Fibroblast of lung (primary cell): ENCODE measurements around the gene RAB42. TPM values are rescaled to one million over a fixed set of nuclear protein-coding genes. Genes with fewer than 3 reads are reported as not detected.

Experiments
- DNase-seq, 2 donors: peaks; one replicate each; pipeline versions ENCODE4 v3.0.0 to v3.0.0-alpha.2; 2010; ENCODE audit warnings: low read depth in 2 of 2
- H2AFZ ChIP-seq: 2 replicates; pipeline ENCODE4 v1.5.1; 2012; ENCODE audit warnings: low read length, control low read depth, inconsistent platforms
- H3K27ac ChIP-seq: 2 replicates; pipeline ENCODE4 v1.5.1; 2011; ENCODE audit warnings: low read length, control low read depth; ENCODE audit not compliant: insufficient read depth
- H3K27me3 ChIP-seq: 2 replicates; pipeline ENCODE4 v1.5.1; 2011; ENCODE audit warnings: mild to moderate bottlenecking, low read length; ENCODE audit not compliant: control insufficient read depth, insufficient read depth
- H3K36me3 ChIP-seq: 2 replicates; pipeline ENCODE4 v1.5.1; 2011; ENCODE audit warnings: low read length; ENCODE audit not compliant: control insufficient read depth, insufficient read depth
- H3K4me1 ChIP-seq: 2 replicates; pipeline ENCODE4 v1.5.1; 2011; ENCODE audit warnings: low read length; ENCODE audit not compliant: control insufficient read depth, insufficient read depth; ENCODE audit errors: extremely low read depth
- H3K4me2 ChIP-seq: 2 replicates; pipeline ENCODE4 v1.5.1; 2011; ENCODE audit warnings: low read length, control low read depth; ENCODE audit not compliant: insufficient read depth; ENCODE audit errors: extremely low read depth
- H3K4me3 ChIP-seq, 4 experiments: fragments of 200-600 bp in 1 of 4; sonication (generic) in 1 of 4; replicated peaks in 1 of 4; 2 replicates each; pipeline ENCODE4 v1.5.1; 2011 to 2016; ENCODE audit warnings: low read length in 4 of 4, low read depth in 3 of 4, mild to moderate bottlenecking in 3 of 4, control low read depth in 2 of 4, inconsistent platforms in 1 of 4, mixed read lengths in 1 of 4; ENCODE audit not compliant: insufficient read depth in 1 of 4; ENCODE audit errors: control extremely low read depth in 1 of 4
- H3K79me2 ChIP-seq: 2 replicates; pipeline ENCODE4 v1.5.1; 2012; ENCODE audit warnings: mild to moderate bottlenecking, low read length, inconsistent platforms; ENCODE audit not compliant: control insufficient read depth, insufficient read depth
- H3K9ac ChIP-seq: 2 replicates; pipeline ENCODE4 v1.5.1; 2011; ENCODE audit warnings: mild to moderate bottlenecking, low read length, control low read depth; ENCODE audit not compliant: insufficient read depth
- H3K9me3 ChIP-seq: 2 replicates; pipeline ENCODE4 v1.5.1; 2012; ENCODE audit warnings: low read depth, low read length; ENCODE audit not compliant: control insufficient read depth, insufficient read depth
- H4K20me1 ChIP-seq: 2 replicates; pipeline ENCODE4 v1.5.1; 2011; ENCODE audit warnings: low read length; ENCODE audit not compliant: control insufficient read depth, insufficient read depth; ENCODE audit errors: extremely low read depth
- CTCF ChIP-seq, 2 donors: IDR thresholded peaks in 1 of 2; conservative IDR thresholded peaks in 1 of 2; 1 replicate in 1 of 2; 2 replicates in 1 of 2; pipeline ENCODE4 v1.5.1; 2011 to 2012; ENCODE audit warnings: low read length in 2 of 2, control low read depth in 1 of 2, inconsistent platforms in 1 of 2, low read depth in 1 of 2, mild to moderate bottlenecking in 1 of 2
- EZH2 ChIP-seq: IDR thresholded peaks from 2 replicates; pipeline ENCODE4 v1.5.1; 2012; ENCODE audit warnings: low read length, control low read depth, mild to moderate bottlenecking; ENCODE audit errors: missing control alignments
- polyA plus RNA-seq, 2 donors: library from polyadenylated mRNA; depleted of rRNA in 1 of 2; stranded (reverse) in 1 of 2; unstranded in 1 of 2; fragments of >200 nt; gene quantifications; 2 replicates each; pipeline ENCODE4 v1.2.1, GENCODE V29; 2011 to 2012; ENCODE audit warnings: missing spikeins in 1 of 2
- total RNA-seq: library from RNA; depleted of rRNA; stranded (reverse); fragments of >200 nt; gene quantifications from 2 replicates; pipeline ENCODE4 v1.2.1, GENCODE V29; 2014

Gene RAB42
- total and polyA plus RNA-seq, 2 donors (not counting 1 experiment from before 2014, with no cell fraction given) = 3.4 to 5.8 TPM

- DNase-seq = peak; percentile 67 to 85
- peaks cover 7% of the 10 kb centered on the region for H3K36me3 ChIP-seq
- H3K4me1 ChIP-seq = peaks cover 7% of the 10 kb centered on the region
- TF ChIP-seq CTCF (conservative IDR thresholded peaks at IDR 0.05 in 1 of 2, IDR thresholded peaks at IDR 0.05 in 1 of 2; ENCODE audit: low read depth in 1 of 2, low read length in 2 of 2) = peak; percentile 72 to 85
- no peak for TF ChIP-seq EZH2
- H3K79me2 ChIP-seq = no peaks in the 10 kb centered on the region
- H3K27me3 ChIP-seq = no peaks in the 10 kb centered on the region
- H3K27ac ChIP-seq = peak overlapping the region; percentile 24
- no peaks in the 10 kb centered on the region for H3K9me3 ChIP-seq
- H3K4me3 ChIP-seq = no peak overlapping the region
- H3K4me2 ChIP-seq = no peak overlapping the region
- no peak overlapping the region for H3K9ac ChIP-seq
- no peak overlapping the region for H2AFZ ChIP-seq
- H4K20me1 ChIP-seq = no peaks in the 10 kb centered on the region
Measured at GRCh38 chr1:28602536-28603439, 10.7 kb downstream of the RAB42 start.

- H3K27ac ChIP-seq = no peak overlapping the region
- no peak for TF ChIP-seq EZH2
- TF ChIP-seq CTCF (conservative IDR thresholded peaks at IDR 0.05 in 1 of 2, IDR thresholded peaks at IDR 0.05 in 1 of 2; ENCODE audit: low read depth in 1 of 2, low read length in 2 of 2) = no peak
- H3K4me3 ChIP-seq = no peak overlapping the region
- peaks cover 7% of the 10 kb centered on the region for H3K36me3 ChIP-seq
- no peak overlapping the region for H3K9ac ChIP-seq
- no peaks in the 10 kb centered on the region for H4K20me1 ChIP-seq
- H3K9me3 ChIP-seq = no peaks in the 10 kb centered on the region
- no peaks in the 10 kb centered on the region for H3K27me3 ChIP-seq
- no peak overlapping the region for H2AFZ ChIP-seq
- H3K79me2 ChIP-seq = no peaks in the 10 kb centered on the region
- H3K4me1 ChIP-seq = peaks cover 7% of the 10 kb centered on the region
- H3K4me2 ChIP-seq = no peak overlapping the region
- no peak for DNase-seq
Measured at GRCh38 chr1:28604411-28604810, 12.3 kb downstream of the RAB42 start.

DNA sequence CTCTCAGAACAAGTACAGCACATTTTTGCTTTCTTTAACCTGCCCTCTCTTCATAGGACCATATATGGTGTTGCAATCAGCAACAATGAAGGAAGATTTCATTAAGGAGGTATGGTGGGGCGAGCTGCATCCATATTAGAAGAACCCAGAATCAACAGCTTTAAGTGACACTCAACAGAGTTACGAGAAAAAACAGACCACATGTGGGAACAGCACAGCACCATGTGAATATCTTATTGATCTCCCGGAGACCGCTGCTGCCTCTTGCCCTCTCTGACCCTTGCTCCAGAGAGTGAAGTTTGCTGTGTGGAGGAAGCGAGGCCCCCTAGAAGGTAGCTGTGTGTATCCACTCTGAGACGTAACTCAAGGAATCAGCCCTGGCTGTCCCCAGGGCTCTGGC lies 12.9 kb downstream of the RAB42 start:
- H3K9ac ChIP-seq = no peak overlapping the region
- H3K9me3 ChIP-seq = no peaks in the 10 kb centered on the region
- DNase-seq = no peak
- H3K36me3 ChIP-seq = peaks cover 7% of the 10 kb centered on the region
- H3K4me1 ChIP-seq = peaks cover 7% of the 10 kb centered on the region
- H3K4me2 ChIP-seq = no peak overlapping the region
- no peak overlapping the region for H3K27ac ChIP-seq
- TF ChIP-seq CTCF (conservative IDR thresholded peaks at IDR 0.05 in 1 of 2, IDR thresholded peaks at IDR 0.05 in 1 of 2; ENCODE audit: low read depth in 1 of 2, low read length in 2 of 2) (no peak), EZH2 (no peak)
- H4K20me1 ChIP-seq = no peaks in the 10 kb centered on the region
- no peak overlapping the region for H3K4me3 ChIP-seq
- no peak overlapping the region for H2AFZ ChIP-seq
- H3K27me3 ChIP-seq = no peaks in the 10 kb centered on the region
- no peaks in the 10 kb centered on the region for H3K79me2 ChIP-seq
